Natural killer cell (primary cell): ENCODE measurements around the gene FAM131C. TPM values are rescaled to one million over a fixed set of nuclear protein-coding genes. Genes with fewer than 3 reads are reported as not detected.

Experiments
- ATAC-seq, 3 donors: fragments of 150-1000 bp in 2 of 3; fragments of 200-7000 bp in 1 of 3; cut with Tn5 transposase; 1 replicate in 1 of 3; 2 replicates in 2 of 3; pipeline ENCODE4 v1.10.0; 2021; ENCODE audit warnings: mild to moderate bottlenecking in 2 of 3, moderate library complexity in 2 of 3
- DNase-seq, 2 donors: peaks; one replicate each; pipeline versions ENCODE4 v3.0.0 to v3.0.0-alpha.2; 2013 to 2021; ENCODE audit warnings: mixed read lengths in 1 of 2
- H3K27ac ChIP-seq: one replicate; pipeline ENCODE4 v1.5.1; 2013; ENCODE audit warnings: mild to moderate bottlenecking, low read length
- H3K27me3 ChIP-seq: one replicate; pipeline ENCODE4 v1.6.1; 2013; ENCODE audit warnings: low read length; ENCODE audit not compliant: control insufficient read depth, insufficient read depth
- H3K36me3 ChIP-seq: one replicate; pipeline ENCODE4 v1.6.1; 2013; ENCODE audit warnings: low read length; ENCODE audit not compliant: control insufficient read depth, insufficient read depth
- H3K4me1 ChIP-seq: one replicate; pipeline ENCODE4 v1.6.1; 2013; ENCODE audit warnings: low read length; ENCODE audit not compliant: control insufficient read depth, insufficient read depth
- H3K4me3 ChIP-seq: one replicate; pipeline ENCODE4 v1.5.1; 2013; ENCODE audit warnings: low read length
- H3K9me3 ChIP-seq: one replicate; pipeline ENCODE4 v1.6.1; 2013; ENCODE audit warnings: low read length; ENCODE audit not compliant: control insufficient read depth, insufficient read depth
- H3K27ac Mint-ChIP-seq, 2 donors: one replicate each; pipeline ENCODE4 v1.8.0; 2022; ENCODE audit warnings: mild to moderate bottlenecking in 2 of 2, mixed read lengths in 2 of 2, moderate library complexity in 1 of 2
- H3K27me3 Mint-ChIP-seq, 2 donors: one replicate each; pipeline ENCODE4 v1.8.0; 2022; ENCODE audit warnings: low read depth in 2 of 2, mixed read lengths in 2 of 2
- H3K36me3 Mint-ChIP-seq: one replicate; pipeline ENCODE4 v1.8.0; 2022; ENCODE audit warnings: mixed read lengths
- H3K4me1 Mint-ChIP-seq, 2 donors: one replicate each; pipeline ENCODE4 v1.8.0; 2022; ENCODE audit warnings: mixed read lengths in 2 of 2
- H3K4me3 Mint-ChIP-seq: one replicate; pipeline ENCODE4 v1.8.0; 2022; ENCODE audit warnings: mild to moderate bottlenecking, moderate library complexity, mixed read lengths
- H3K9me3 Mint-ChIP-seq, 2 donors: one replicate each; pipeline ENCODE4 v1.8.0; 2022; ENCODE audit warnings: mixed read lengths in 2 of 2
- WGBS: methylation state at CpG from one replicate; pipeline ENCODE4 v1.1.7; 2013; ENCODE audit warnings: missing lambda C conversion rate; ENCODE audit not compliant: insufficient coverage; 5-methylcytosine and 5-hydroxymethylcytosine counted together
- intact Hi-C: fragments of 100-400 bp; cut with micrococcal nuclease; formaldehyde crosslinking; loops from one replicate; pipeline ENCODE4 v1.14.2; 2022
- total RNA-seq, 4 donors: library from RNA; stranded (reverse); fragments of 120-200 nt in 1 of 4; gene quantifications; one replicate each; pipeline versions ENCODE4 v1.2.3 to v1.2.4, GENCODE V29; 2013 to 2022
- TF ChIP-seq, protein P1 (sequence below): fragments of 200-600 bp; IDR thresholded peaks from one replicate; pipeline ENCODE4 v1.8.0; 2022; ENCODE audit warnings: antibody characterized with exemption

FAM131C gene
- total RNA-seq, 3 donors from 2014 or later (not counting 1 experiment from before 2014, with no cell fraction given) = not detected

DNA sequence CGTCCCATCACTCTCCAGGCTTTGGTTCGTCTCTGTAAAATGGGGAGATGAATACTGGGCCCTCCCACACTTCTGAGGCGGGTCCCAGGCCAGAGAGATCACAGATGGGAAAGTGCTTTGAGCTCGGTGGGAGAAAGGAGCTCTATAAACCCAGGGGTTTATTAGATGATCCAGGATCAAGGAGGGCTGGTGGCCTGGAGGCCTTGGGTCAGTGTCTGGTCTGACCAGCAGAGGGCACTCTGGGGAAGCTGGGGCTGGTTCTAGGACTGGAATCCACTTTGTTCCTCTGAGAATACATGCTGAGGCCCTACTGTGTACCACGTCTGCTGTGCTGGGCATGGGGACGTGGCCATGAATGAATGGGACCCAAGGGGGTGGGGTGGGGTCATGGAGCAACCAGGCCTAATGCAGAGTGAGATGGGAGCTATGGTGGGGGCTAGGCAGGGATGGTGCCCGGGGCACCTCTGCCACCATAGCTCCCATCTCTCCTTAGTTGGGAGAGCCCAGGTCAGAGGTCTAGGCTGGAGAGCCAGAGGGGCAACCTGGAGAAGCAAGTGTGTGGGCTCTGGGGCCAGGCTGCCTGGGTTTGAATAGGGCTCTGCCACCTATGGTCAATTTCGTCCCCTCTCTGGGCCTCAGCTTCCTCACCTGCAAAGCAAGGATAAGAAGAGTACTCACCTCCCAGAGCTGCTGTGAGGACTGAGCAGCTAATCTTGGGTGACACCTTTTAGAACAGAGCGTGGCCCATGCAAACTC lies 9.0 kb upstream of the FAM131C start:
- TF ChIP-seq, protein P1, sequence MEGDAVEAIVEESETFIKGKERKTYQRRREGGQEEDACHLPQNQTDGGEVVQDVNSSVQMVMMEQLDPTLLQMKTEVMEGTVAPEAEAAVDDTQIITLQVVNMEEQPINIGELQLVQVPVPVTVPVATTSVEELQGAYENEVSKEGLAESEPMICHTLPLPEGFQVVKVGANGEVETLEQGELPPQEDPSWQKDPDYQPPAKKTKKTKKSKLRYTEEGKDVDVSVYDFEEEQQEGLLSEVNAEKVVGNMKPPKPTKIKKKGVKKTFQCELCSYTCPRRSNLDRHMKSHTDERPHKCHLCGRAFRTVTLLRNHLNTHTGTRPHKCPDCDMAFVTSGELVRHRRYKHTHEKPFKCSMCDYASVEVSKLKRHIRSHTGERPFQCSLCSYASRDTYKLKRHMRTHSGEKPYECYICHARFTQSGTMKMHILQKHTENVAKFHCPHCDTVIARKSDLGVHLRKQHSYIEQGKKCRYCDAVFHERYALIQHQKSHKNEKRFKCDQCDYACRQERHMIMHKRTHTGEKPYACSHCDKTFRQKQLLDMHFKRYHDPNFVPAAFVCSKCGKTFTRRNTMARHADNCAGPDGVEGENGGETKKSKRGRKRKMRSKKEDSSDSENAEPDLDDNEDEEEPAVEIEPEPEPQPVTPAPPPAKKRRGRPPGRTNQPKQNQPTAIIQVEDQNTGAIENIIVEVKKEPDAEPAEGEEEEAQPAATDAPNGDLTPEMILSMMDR = peak; percentile 80

DNA sequence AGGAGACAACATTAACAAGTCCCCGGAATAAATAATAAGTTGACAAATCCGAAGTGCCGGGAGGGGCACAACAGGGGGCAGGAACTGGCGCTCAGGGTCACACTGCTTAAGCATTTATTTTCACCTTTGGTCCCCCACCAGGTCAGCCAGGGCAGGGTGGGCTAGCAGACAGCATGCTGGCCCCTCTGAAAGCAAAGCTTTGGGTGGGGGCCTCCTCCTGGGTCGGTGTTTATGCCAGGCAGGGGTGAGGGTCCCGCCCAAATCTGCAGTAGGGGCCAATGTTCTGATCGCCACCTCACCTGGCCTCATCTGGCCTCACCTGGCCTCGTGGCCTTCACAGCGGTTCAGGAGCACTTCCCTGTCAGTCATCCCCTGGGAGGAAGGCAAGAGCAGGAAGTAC lies 8.2 kb upstream of the FAM131C start:
- Mint-ChIP-seq H3K36me3 (no peaks in the 10 kb centered on the region), H3K4me3 (no peak overlapping the region), H3K9me3 (no peaks in the 10 kb centered on the region), H3K27me3 (peaks cover 0 to 8% of the 10 kb centered on the region in 2 donors), H3K27ac (no peak overlapping the region), H3K4me1 (peaks cover 5 to 9% of the 10 kb centered on the region in 2 donors)
- Histone ChIP-seq H3K4me1 (peaks cover 20% of the 10 kb centered on the region), H3K27me3 (no peaks in the 10 kb centered on the region), H3K27ac (no peak overlapping the region), H3K36me3 (no peaks in the 10 kb centered on the region), H3K9me3 (no peaks in the 10 kb centered on the region), H3K4me3 (no peak overlapping the region)
- intact Hi-C loops = no loop called here
- DNase-seq (no peak), ATAC-seq (no peak)
- TF ChIP-seq, protein P1 = no peak
- 95% methylated on average over 9 of the region's 9 CpGs for WGBS

More for the DNA sequence above, 9.0 kb upstream of the FAM131C start:
- H3K9me3 Mint-ChIP-seq = no peaks in the 10 kb centered on the region
- peaks cover 0 to 5% of the 10 kb centered on the region in 2 donors for H3K27me3 Mint-ChIP-seq
- Histone ChIP-seq H3K9me3 (no peaks in the 10 kb centered on the region), H3K27ac (no peak overlapping the region), H3K4me3 (no peak overlapping the region), H3K4me1 (peaks cover 20% of the 10 kb centered on the region), H3K36me3 (no peaks in the 10 kb centered on the region), H3K27me3 (no peaks in the 10 kb centered on the region)
- WGBS = 78% methylated on average over 9 of the region's 9 CpGs
- intact Hi-C loops = no loop called here
- peaks cover 5 to 9% of the 10 kb centered on the region in 2 donors for H3K4me1 Mint-ChIP-seq
- no peaks in the 10 kb centered on the region for H3K36me3 Mint-ChIP-seq
- ATAC-seq (peak; percentile 50 to 69 (median 59)), DNase-seq (peak; percentile 67 to 76)
- H3K27ac Mint-ChIP-seq = no peak overlapping the region
- H3K4me3 Mint-ChIP-seq = no peak overlapping the region

DNA sequence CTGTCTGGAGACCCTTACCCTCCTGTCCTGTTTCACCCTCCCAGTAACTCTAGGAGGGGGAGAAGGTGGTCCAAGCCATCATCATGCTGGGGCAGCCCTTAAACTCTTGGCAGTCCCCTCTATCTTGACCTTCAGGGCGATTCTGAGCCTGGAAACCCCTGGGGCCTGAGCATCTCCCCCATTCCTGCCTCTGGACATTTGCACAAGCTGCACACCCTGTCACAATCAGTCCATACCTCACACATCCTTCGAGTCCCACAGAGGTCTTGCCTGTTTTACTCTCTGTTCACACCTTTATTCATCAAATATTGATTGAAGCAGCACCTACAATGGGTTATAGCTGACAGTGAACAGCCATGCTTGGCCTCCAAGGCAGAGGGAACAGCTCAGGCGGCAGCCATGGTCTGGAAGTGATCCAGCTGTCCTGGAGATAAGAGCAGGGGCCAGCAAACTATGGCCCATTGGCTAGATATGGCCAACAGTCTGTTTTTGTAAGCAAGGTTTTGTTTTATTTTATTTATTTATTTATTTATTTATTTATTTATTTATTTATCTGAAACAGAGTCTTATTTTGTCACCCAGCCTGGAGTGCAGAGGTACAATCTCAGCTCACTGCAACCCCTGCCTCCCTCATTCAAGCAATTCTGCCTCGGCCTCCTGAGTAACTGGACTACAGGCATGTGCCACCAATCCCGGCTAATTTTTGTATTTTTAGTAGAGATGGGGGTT lies 7.1 kb upstream of the FAM131C start:
- TF ChIP-seq, protein P1 = no peak
- intact Hi-C loops = no loop called here
- WGBS = 91% methylated on average over 5 of the region's 5 CpGs

More for the DNA sequence above, 7.1 kb upstream of the FAM131C start:
- H3K4me1 Mint-ChIP-seq = peaks cover 5 to 9% of the 10 kb centered on the region in 2 donors
- no peaks in the 10 kb centered on the region for H3K9me3 Mint-ChIP-seq
- H3K4me1 ChIP-seq = peaks cover 20% of the 10 kb centered on the region
- no peak overlapping the region for H3K4me3 Mint-ChIP-seq
- no peak overlapping the region for H3K27ac Mint-ChIP-seq
- no peaks in the 10 kb centered on the region for H3K27me3 ChIP-seq
- no peaks in the 10 kb centered on the region for H3K36me3 ChIP-seq
- H3K27ac ChIP-seq = no peak overlapping the region
- H3K9me3 ChIP-seq = no peaks in the 10 kb centered on the region
- H3K27me3 Mint-ChIP-seq = peaks cover 0 to 8% of the 10 kb centered on the region in 2 donors
- no peak for DNase-seq
- H3K36me3 Mint-ChIP-seq = no peaks in the 10 kb centered on the region
- no peak overlapping the region for H3K4me3 ChIP-seq
- no peak for ATAC-seq
